NCI-H510A treated with DMSO at 0.1 percent for 48 hours (cell line): ENCODE data around the gene TULP1.

Source experiments
- DNase-seq: peaks from one replicate; lab custom pipeline; 2025; lab: John Stamatoyannopoulos, UW

Gene TULP1

DNA sequence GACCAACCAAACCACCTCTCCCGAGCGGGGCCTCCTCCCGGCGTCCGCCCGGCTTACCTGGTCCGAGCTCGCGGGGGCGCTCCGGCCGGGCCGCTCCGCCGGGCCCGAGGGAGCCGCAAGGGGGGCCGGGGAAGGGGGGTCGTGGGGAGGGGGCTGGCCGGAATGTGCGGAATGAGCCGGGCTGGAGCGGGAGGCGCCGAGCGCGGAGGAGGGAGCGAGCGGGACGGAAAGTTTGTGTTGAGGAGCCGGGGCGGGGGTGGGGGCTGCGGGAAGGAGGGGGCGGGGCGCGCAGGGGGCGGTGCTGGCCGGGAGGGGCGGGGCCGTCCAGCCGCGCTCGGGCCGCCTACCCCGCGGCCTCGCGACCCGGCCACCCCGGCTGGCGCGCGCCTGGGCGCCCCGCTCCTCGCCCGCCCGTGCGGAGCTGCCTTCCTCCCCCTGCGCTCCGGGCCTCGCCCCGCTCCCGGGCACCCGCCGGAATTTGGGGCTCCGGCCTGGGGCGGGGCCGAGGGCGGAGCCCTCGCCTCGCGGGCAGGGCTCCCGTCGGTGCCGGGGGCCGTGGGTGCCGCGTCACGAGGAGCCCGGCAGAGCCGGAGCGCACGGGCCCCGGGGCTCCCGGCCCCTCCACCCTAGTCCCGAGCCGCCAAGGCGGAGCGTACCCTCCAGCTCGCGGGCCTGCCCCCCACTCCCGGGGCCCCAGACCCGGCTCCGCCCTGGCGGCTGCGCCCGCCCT lies 15.7 kb downstream of the TULP1 start, which contains the start of gene TEAD3:
TSS of gene TEAD3 (minus strand) at position 239 of the 730 bp plus-strand sequence.
- DNase-seq, result no peak

DNA sequence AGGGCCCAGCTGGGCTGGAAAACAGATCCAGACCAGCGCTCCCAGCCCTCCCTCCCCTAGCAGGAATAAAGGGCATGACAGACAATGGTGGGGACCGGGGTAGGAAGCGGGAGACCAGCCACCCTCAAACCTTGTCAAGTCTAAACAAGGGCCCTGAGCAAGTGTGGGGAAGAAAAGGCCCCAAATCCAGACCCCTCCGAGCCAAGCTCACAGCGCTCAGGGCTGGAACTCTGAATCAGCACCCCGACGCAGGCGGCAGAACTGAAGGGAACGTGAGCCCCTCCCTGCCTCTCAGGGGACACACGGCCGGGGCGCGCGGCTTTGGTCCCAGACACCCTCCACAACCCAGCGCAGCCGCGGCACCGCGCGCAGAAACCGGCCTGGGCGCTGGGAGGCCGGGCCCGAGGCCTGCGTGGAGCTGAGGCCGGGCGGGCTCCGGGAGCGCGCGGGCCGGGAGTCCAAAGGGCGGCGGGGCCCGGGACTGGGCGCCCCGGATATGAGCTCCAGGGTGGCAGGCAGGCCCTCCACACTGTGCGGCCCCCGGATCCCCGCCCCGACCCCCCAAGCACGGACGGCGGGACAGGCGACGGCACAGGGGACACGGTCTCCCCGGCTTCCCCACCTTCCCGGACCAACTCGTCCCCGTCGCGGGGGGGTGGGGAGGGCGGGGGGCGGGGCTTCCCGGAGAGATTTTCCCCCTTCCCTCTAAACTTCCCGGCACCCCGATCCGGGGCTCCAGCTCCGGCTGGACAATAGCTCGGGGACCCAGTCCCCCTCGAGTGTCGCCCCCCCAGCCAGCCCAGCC lies 16.5 kb downstream of the TULP1 start:
- no peak for DNase-seq

DNA sequence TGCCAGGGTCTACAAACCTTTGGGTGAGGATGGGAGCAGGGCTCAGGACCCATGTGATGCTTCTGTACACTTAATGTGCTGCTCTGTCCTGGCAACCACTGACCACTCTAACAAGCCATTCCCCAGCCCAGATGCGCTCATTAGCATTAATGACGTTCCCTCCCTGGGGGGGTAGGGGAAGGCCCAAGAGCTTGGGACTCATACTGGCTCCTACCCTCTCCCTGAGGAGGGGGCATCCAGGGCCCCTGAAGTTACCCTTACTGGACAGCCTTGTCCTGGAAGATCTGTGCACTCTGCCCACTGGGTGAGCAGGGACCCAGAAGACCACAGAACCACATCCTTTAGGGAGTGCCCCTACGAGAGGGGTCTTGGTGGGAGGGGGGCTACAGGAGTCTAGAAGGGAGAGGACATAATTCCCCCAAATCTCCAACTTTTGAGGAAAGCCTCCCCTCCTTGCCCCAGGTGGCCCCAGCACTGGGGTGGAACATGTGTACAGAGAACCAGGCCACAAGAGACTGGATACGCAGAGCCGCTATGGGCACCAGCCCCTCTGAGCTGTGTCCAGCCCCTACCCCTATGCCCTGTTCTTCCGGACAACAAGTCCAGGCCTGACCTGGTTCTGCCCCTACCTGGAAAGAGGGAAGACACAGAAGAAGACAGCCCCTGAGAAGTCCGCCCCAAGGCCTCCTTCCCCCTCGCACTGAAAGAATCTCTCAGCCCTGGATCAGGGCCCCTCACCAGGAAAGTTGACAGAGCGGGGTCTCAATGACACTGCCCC lies 17.2 kb downstream of the TULP1 start:
- no peak for DNase-seq

DNA sequence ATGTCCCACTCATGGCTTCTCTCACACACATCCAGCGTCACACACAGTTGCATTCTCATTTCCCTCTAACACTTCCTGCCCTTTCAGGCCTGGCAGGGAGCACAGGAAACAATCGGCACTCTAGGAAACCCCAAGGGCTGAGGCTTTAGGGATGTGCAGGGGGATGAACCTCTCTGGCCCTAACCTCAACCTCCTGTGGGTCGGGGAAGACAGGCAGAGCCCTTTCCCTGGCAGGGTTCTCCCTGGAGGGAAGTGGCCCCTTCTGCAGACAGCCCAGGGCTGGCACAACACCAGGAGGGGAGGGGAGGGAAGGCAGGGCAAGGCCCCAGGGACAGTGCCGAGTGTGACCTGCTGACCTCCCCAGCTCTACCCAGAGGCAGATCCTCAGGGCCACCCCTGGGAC lies 18.5 kb downstream of the TULP1 start:
- peak; percentile 54 for DNase-seq

DNA sequence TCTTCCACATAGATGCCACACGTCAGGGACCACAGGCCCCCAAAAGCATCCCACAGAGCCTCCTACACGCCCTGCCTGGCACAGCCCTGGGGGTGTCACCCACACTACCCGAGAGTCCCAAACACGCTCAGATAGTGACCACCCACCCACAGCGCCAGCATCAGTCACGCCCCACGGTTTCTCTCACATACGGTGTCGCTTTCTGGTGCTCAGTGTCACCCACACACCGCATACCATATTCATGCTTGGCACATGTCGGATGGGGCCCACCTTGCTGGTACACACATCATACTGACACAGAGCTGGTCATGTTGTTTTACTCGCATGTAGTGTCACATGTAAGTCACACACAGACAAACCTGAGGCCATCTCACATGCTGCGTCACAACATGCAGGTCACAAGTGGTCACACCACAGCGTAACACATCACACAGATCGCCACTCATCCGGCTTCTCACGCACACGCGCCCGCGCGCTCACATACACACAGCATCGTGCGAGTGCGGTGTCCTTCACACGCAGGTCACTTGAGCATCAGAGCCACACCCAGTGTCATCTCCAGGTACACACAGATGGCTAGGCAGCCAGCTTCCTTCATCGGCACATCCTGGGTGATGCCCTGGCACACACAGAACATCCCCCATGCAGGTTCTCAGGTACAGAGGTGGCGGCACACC lies 19.3 kb downstream of the TULP1 start:
- no peak for DNase-seq

DNA sequence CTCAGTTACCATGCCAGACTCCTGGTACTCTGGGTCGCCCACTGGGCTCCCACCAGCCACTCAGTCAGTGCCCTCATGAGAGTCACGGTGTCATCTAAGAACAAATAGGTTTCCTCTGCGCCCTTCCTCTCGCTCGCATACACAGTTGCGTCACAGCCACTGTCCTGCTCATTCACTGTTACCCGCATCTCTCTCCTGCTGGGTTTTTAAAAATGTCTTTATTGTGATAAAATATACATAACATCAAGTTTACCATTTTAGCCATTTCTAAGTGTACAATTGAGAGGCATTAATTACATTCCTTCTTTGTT lies 19.8 kb downstream of the TULP1 start:
- DNase-seq, result peak; percentile 32

DNA sequence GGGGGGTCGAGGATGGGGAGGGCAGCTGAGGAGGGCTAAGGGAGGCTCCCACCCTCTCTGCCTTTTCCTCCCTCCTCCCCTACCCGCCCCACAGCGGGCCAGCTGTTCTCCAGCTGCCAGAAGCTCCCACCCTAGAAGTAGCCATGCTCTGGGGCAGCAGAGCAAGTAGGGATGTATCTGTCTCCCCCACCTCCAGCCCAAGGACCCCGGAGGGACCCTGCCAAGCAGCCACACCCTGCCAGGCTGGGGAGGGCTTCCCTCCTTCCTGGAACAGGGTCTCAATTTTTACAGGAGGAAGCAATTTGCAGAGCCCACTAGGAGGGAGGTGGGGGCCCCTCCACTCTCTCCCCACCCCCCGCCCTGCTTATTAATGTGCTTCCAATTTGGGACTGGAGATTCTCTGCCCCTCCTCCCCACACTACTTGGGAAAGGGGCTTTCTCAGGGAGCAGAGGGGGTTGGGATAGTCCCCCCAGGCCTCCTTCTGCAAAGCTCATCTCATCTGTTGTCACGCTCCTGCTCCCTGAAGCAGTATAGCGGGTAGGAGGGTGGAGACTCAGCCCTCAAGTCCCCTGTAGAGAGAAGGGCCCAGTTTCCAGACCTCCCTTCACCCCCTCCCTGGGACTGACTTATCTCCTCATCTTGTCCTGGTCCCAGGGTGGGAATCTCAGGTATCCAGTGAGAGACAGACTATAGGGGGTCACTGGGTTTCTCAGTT lies 20.3 kb downstream of the TULP1 start:
- no peak for DNase-seq

DNA sequence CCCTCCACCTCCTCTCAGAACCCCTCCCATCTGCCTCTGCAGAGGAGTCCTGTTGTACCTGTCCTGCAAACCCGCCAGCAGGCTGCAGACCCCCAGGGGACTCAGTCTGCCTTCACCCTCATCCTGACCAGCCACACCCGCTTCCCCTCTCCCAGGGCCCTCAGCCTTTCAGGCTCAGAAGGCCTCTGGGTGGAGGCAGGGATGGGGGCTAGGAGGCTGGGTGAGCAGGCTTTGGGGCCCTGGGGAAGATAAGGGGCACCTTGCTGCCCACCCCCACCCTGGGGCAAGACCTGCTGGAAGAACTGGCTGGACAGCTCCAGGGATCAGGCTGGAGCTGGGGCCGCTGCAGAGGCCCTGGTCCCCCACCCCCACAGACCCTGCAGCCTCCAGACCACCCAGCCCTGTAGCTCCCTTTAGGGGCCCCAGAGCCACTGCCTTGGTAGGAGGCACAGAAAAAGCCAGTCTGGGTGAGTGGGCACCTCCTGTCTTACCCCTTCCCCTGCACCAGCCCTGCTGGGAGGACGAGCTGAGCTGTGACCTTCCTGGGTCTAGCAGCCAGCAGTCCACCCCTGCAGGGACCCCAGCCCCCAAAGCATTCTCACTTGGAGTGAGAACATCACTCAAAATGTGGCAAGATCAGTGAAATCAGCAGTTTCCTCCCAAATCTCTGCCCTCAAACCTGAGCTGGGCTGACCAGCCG lies 21.0 kb downstream of the TULP1 start:
- no peak for DNase-seq

DNA sequence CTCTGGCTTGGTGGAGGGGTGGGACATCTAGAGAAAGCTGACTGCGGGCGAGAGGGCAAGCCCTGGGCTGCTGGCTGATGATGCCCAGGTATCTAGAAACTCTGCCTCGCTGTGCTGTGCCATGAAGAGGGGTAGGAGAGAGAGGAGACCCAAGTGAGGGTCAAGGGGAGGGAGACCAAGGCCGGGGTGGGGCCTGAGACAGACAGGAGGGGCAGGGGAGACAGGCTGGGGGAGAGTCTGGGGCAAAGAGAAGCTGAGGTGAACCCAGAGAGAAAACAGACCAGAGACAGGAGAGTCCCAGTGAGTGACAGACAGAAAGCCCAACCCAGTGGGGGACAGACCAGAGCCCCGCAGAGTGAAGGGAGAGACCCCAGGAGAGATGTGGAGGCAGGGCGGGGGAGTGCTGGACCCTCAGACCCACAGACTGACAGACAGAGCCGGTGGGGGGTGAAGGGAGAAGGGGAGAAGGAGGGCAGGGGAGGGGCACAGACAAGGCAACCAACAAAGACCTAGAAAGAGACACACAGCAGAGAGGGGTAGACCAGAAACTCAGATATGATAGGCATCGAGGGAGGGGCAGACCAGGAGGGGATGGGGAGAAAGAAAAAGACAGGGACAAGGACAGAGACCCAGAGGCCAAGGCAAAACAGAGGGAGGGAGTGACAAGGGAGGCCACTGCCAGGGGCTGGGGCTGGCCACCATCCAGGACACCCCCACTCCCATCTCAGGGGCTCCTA lies 21.7 kb downstream of the TULP1 start:
- DNase-seq, result no peak

DNA sequence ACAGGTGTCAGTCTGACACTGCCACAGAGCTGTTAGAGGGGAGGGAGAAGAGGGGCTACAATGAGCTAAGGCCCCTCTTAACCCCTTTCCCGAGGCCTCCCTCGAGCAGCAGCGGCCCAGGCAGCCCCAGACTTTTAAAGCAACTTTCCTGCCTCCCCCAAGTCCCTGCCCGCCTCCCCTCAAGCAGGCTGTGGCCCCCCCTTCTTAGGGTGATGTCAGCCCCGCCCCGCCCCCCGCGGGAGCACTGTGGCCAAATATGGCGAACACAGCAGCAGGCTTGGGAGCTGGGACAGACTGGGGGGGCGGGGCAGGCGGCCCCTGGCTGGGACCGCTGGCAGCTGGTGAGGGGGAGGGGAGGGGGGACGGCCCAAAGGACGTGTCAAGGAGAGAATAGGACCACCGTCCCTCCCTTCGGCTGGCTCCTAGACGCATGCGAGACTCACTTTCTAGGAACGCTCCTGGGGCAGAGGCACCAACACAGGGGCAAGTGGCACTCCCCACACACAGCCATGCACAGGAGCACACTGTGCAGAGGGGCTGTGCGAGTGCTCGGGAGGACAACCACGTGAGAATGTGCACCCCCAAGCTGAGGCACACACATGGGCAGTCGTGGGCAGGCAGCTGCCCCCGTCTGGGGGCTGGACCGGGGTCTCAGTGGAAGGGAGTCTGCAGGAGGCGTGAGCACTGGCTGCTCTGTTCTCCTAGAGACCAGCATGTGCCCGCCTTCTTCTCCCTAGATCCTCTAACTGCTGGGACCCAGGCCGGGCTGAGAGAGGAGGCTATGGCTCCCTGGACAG lies 22.5 kb downstream of the TULP1 start:
- peak; percentile 74 for DNase-seq

DNA sequence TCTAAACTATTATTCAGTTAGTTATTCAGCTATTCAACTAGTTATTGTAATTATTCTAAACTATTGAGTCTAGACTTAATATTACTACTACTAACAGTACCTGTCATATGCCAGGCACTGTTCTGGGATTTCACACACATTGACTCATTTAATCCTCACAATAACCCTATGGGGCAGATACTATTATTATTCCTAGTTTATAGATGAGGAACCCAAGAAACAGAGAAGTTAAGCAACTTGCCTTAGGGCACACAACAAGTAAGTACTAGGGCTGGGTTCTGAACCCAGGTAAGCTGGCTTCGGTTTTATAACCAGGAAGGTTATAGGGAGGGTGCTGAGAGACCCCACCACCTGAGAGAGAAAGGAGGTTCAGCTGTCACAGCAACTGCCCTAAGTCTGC lies 23.6 kb downstream of the TULP1 start:
- DNase-seq, result no peak

DNA sequence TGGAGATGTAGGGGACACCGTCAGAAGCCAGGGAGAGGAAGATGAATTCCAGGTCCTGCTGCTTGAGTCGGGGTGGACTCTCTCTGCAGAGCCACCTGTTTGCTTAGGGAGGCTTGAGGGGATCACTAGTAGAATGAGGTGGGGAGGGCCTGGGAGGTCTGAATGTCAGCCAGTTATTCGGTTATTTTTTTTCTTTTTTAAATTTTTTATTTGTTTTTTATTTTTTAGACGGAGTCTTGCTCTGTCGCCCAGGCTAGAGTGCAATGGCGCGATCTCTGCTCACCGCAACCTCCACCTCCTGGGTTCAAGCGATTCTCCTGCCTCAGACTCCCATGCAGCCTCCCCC lies 24.2 kb downstream of the TULP1 start:
- DNase-seq, result no peak

DNA sequence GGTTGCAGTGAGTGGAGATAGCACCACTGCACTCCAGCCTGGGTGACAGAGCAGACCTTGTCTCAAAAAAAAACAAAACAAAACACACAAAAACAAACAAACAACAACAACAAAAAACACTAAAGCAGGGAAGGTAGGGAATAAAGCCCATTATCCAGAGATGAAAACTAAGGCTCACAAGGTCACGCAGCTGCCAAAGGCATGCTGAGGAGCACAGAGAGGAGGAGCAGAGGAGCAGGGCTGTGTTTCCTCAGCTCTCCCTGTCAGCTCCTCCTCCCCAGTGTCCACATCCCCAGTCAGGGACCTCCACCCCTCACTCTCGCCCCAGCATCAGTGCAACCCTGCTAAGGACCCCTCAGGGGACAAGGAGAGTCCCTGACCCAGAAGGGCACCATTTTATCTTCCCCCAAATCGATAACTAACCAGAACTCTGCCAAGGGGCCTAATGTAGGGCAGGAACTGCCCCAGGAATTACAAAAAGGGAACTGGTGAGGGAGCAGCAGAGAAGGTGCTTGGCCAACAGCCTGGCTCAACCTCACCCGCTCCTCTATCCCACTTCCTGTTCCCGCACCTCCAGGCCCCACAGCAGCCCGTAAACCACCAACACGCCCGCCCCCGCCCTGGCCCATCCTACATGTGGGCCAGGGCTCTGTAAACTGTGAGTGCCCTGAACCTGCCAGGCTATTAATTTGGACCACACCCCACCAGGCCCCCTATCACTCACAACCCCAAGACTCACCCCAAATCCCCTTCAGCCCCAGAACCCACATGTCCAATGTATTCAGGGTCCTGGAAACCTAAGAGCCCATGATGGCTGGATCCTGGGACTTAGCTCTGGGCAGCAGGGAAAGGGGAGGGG lies 24.8 kb downstream of the TULP1 start:
- DNase-seq, result peak; percentile 58

DNA sequence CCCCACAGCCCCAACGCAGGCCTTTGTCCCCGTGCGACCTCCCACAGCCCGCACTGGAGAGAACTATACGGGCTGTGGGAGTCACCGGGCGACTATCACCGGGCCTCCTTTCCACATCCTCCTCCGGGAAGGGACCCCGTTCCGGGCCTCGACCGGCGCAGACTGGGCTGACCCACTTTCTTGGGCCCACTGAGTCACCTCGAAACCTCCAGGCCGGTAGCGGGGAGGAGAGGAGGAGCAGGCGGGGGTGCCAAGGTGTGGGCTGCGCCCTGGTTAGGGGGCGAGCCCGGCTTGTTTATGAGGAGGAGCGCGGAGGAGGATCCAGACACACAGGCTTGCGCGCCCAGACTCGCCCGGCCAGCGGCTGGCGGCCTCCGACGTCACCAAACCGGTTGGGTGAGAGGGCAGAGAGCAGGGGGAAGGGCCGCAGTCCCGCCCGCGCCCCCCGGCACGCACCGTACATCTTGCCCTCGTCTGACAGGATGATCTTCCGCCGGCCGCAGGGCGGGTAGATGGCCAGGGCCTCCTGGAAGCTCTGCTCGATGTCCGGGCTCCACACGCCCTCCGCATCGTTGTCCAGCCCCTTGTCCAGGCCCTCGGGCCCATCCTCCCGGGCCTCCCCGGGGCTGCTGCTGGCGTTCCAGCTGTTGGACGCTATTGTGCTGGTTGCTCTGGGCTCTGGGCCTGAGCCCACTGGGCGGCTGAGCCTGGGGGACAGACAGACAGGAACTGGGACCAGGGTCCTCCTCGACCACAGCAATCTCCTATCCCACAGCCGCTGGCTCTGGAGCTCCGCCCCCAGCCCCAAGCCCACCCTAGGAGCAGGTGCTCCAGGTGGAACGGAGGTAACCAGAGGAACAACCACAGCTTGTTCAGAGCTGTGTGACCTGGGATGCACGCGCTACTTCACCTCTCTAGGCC lies 26.4 kb downstream of the TULP1 start:
- DNase-seq, result peak; percentile 98

DNA sequence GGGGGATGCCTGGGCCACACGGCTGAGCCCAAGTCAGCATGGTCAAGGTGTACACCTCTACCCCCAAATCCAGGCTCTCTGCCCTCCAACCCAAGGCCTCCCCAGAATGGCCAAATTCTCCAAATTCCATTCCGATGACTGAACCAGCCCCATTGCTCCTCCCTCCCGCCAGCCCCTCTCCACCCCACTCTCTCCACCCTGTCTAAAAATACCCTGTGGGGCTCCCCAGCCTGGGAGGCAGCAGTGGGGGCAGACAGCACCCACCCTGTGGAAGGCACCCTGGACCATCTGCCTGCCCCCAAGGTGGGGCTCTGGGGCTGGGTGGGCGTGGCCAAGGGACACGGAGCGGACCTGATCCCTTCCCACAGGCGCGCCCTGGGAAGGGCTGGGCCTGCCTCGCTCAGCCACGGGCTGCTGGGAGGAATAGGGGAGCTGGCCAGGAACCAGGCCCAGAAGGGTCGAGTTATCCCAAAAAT lies 27.3 kb downstream of the TULP1 start:
- peak; percentile 30 for DNase-seq

DNA sequence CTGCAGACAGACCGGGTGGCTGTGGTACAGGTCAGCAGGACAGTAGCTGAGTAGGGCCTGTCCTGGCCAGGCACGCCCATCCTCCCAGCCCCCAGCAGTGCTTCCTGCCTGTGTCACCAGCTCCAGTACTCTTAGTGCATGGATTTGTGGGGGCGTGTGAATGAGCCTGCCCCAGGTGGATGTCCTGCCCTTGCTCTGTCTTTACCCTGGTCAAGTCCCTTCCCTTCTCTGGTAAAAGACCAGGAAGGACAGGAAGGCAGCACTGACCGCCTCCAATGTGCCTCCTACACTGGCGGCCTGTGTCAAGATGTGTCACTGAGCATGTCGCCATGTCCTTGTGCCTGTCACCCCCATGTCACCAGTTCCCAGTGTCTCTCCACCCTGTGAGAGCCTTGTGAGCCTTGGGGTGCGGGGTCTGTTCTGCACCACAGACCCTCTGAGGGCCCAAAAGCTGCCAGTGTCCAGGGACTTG lies 27.7 kb downstream of the TULP1 start:
- DNase-seq, result no peak
